Activated CD4-positive, alpha-beta T cell treated with anti-CD3 and anti-CD28 coated beads, Interleukin-2, amount 10 ng/mL, durations not matched to agents 7 days and 5 days (primary cell): ENCODE data around the gene FOXE3. TPM values are rescaled to one million over a fixed set of nuclear protein-coding genes. Genes with fewer than 3 reads are reported as not detected.

ENCODE experiments used
- CTCF ChIA-PET: fragments of 350-600 bp; sonication (Branson Sonifier 250); formaldehyde crosslinking; loops from one replicate; lab custom pipeline; 2021; ENCODE audit warnings: antibody characterized with exemption; lab: Charles Lee
- POLR2A ChIA-PET: fragments of 350-600 bp; sonication (Branson Sonifier 250); formaldehyde crosslinking; loops from one replicate; lab custom pipeline; 2021; ENCODE audit warnings: antibody characterized with exemption; lab: Charles Lee
- DNase-seq: peaks from one replicate; pipeline ENCODE4 v3.0.0-alpha.2; 2020
- H3K27ac Mint-ChIP-seq: one replicate; pipeline ENCODE4 v1.8.0; 2021; ENCODE audit warnings: mild to moderate bottlenecking, moderate library complexity, mixed read lengths
- H3K27me3 Mint-ChIP-seq: one replicate; pipeline ENCODE4 v1.8.0; 2021; ENCODE audit warnings: mixed read lengths
- H3K36me3 Mint-ChIP-seq: one replicate; pipeline ENCODE4 v1.8.0; 2021; ENCODE audit warnings: low read depth, mixed read lengths
- H3K4me1 Mint-ChIP-seq: one replicate; pipeline ENCODE4 v1.8.0; 2021; ENCODE audit warnings: mixed read lengths
- H3K4me3 Mint-ChIP-seq: one replicate; pipeline ENCODE4 v1.8.0; 2021; ENCODE audit warnings: mild to moderate bottlenecking, moderate library complexity, mixed read lengths
- H3K9me3 Mint-ChIP-seq: one replicate; pipeline ENCODE4 v1.8.0; 2021; ENCODE audit warnings: mixed read lengths
- total RNA-seq, 2 experiments: library from RNA; stranded (reverse); gene quantifications; one replicate each; pipeline ENCODE4 v1.2.3, GENCODE V29; 2021

FOXE3 gene
- total RNA-seq, 2 experiments from 2014 or later: not detected

DNA sequence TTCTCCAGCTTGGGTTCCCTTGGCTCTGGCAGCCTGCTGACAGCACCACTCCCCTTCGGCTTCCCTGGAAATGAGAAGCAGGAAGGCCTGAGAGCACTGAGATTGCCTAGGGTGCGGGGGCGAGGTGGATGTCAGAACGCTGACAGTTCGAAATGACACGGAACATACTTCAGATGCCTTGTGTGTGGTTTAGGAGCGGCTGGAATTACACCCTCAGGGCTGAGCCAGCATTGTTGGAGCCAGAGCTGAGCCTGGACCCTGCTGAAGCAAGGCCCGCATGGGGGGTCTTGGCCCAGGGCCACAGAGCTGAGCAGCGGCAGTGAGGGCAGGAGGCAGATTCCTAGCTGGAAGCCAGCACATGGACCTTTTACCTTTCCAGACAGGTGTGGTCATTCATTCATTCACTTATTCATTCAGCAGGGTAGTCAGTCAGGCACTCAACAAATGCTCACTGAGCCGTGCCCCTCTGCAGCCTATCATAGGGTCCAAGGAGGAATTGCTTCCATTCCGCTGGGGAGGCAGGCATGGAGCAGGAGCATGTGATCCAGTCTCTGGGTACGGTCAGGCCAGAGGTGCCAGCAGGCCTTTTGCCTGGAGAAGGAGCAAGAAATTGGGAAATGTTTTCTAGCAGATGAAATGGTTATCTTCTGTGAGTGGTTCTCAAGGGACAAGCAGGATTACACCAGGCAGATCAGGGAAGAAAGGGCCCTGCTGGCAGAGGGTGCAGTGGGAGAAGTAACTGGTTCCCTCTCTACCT lies 6.6 kb upstream of the FOXE3 start:
- no peak overlapping the region for H3K4me3 Mint-ChIP-seq
- H3K9me3 Mint-ChIP-seq: no peaks in the 10 kb centered on the region
- CTCF ChIA-PET: no interaction called here
- H3K4me1 Mint-ChIP-seq: no peaks in the 10 kb centered on the region
- no peaks in the 10 kb centered on the region for H3K36me3 Mint-ChIP-seq
- POLR2A ChIA-PET: no interaction called here
- peaks cover 18% of the 10 kb centered on the region for H3K27me3 Mint-ChIP-seq
- H3K27ac Mint-ChIP-seq: no peak overlapping the region
- DNase-seq: no peak

DNA sequence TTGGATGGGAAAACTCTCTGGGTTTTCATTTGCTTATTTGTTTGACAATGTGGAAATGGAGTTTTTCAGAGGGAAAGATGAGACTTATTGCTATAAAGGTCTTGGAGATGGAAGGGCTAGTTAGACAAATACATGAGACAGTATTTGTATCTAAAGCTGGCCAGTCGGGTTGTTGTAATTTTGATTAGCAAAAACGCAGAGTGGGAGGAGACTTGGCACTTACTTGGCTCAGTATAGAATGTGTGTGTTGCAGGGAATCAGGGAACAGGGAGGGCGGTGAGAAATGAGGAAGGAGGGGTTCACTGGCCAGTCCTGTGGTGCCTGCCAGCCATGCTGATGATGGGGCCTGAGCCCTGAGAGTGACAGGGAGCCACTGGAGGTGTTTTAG lies 6.0 kb upstream of the FOXE3 start:
- ChIA-PET POLR2A (no interaction called here), CTCF (no interaction called here)
- peaks cover 22% of the 10 kb centered on the region for H3K27me3 Mint-ChIP-seq
- H3K36me3 Mint-ChIP-seq: no peaks in the 10 kb centered on the region
- no peak for DNase-seq
- H3K9me3 Mint-ChIP-seq: no peaks in the 10 kb centered on the region
- no peak overlapping the region for H3K27ac Mint-ChIP-seq
- no peak overlapping the region for H3K4me3 Mint-ChIP-seq
- H3K4me1 Mint-ChIP-seq: no peaks in the 10 kb centered on the region

DNA sequence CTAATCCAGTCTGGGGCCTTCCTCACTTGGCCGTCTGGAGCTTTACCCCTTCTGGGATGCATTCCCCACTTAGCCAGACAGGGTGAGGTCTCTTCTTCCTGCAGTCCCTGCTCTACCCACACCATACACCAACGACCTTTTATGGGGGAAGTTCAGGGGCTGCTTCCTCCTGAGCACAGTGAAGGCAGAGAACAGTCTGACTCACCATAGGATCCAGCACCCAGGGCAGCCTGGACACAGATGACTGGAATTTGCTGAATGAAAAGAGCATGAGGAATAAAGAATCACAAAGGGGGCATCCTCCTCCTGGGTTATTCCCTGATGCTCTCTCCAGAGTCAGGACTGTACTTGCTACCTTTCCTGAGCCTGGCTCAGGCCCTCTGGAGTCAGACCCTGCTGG lies 4.6 kb upstream of the FOXE3 start:
- POLR2A ChIA-PET: no interaction called here
- Mint-ChIP-seq H3K4me3 (no peak overlapping the region), H3K4me1 (peaks cover 2% of the 10 kb centered on the region), H3K9me3 (no peaks in the 10 kb centered on the region), H3K27ac (no peak overlapping the region), H3K27me3 (peaks cover 26% of the 10 kb centered on the region), H3K36me3 (no peaks in the 10 kb centered on the region)
- DNase-seq: no peak
- CTCF ChIA-PET: interaction anchor here (0.6 to 1.0 kb wide), 2 partner anchors 22 to 35 kb away, joined by 3 read pairs; no protein-coding TSS in a partner anchor

DNA sequence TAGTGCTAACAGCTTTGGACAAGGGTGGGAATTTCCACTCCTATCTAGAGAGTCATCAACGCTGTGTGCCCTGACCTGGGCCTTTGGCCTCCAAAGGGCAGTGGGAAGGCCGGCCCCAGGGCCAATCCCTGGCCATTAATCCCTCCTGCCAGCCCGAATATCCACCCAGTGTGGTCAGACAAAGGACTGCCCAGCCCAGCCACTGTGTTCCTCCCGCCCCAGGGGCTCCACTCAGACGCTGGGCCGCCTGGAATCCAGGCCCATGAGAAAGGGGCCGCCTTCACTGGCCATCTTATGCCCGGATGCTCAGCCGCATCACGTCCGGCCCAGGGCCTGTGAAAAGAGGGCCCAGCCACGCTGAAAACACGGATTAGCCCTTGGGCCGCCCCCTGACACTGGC lies 3.6 kb upstream of the FOXE3 start:
- CTCF ChIA-PET: interaction anchor here (0.7 to 1.0 kb wide), 2 partner anchors 23 to 352 kb away, joined by 3 to 4 read pairs; no protein-coding TSS in a partner anchor
- POLR2A ChIA-PET: no interaction called here
- H3K4me3 Mint-ChIP-seq: no peak overlapping the region

DNA sequence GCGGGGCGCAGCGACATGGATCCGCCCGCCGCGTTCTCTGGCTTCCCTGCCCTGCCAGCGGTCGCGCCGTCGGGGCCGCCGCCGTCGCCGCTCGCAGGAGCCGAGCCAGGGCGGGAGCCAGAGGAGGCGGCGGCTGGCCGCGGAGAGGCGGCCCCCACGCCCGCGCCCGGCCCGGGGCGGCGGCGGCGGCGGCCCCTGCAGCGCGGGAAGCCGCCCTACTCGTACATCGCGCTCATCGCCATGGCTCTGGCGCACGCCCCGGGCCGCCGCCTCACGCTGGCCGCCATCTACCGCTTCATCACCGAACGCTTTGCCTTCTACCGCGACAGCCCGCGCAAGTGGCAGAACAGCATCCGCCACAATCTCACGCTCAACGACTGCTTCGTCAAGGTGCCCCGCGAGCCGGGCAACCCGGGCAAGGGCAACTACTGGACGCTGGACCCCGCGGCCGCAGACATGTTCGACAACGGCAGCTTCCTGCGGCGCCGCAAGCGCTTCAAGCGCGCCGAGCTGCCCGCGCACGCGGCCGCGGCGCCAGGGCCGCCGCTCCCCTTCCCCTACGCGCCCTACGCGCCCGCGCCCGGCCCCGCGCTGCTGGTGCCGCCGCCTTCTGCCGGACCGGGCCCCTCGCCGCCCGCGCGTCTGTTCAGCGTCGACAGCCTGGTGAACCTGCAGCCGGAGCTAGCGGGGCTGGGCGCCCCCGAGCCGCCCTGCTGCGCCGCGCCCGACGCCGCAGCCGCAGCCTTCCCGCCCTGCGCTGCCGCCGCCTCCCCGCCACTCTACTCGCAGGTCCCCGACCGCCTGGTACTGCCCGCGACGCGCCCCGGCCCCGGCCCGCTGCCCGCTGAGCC lies 459 bp downstream of the FOXE3 start:
- H3K27me3 Mint-ChIP-seq: peaks cover 65% of the 10 kb centered on the region
- no peaks in the 10 kb centered on the region for H3K9me3 Mint-ChIP-seq
- ChIA-PET CTCF (no interaction called here), POLR2A (no interaction called here)
- H3K36me3 Mint-ChIP-seq: no peaks in the 10 kb centered on the region
- H3K4me1 Mint-ChIP-seq: peaks cover 9% of the 10 kb centered on the region
- H3K27ac Mint-ChIP-seq: no peak overlapping the region
- no peak overlapping the region for H3K4me3 Mint-ChIP-seq
- DNase-seq: peak; percentile 21

More for the DNA sequence above, 3.6 kb upstream of the FOXE3 start:
- Mint-ChIP-seq H3K4me1 (peaks cover 6% of the 10 kb centered on the region), H3K27ac (no peak overlapping the region), H3K27me3 (peaks cover 31% of the 10 kb centered on the region), H3K36me3 (no peaks in the 10 kb centered on the region), H3K9me3 (no peaks in the 10 kb centered on the region)
- DNase-seq: no peak

DNA sequence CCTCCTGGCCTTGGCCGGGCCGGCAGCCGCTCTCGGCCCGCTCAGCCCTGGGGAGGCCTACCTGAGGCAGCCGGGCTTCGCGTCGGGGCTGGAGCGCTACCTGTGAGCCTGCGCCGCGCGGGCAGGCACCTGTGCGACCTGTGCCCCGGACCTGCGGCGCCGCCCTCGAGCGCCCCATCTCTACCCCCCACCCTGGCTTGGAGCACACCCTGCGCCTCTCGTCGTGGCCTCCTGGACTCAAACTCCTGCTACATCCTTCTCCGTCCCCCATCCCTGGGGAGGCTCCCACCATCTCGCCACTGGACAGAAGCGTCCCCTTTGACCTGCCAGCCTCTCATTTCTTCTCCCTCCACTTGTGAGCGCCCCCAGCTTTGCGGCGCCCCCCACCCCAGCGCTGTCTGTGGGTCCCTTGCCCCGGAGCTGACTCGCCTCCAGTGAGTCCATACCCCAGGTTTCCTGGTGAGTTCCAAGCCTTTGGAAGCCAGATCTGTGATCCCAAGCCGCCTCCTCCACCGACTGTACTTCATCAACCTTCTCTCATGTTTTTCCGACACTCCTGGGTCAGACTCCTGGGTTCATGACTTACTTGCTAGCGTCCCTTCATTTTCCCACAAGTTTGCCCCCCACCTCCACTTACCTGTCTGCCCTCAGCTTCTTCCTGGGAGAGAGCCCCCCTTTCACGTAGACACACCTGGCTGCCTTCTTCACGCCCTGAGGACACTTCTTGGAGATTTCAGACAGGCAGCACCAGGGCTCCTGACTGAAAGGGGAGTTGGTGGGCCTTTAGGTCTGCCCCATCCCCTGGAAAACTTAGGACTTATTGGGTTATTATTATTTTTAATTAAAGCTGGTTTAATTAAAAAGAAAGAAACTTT lies 1.3 kb downstream of the FOXE3 start:
- no peak for DNase-seq
- Mint-ChIP-seq H3K27ac (no peak overlapping the region), H3K4me3 (no peak overlapping the region), H3K9me3 (no peaks in the 10 kb centered on the region), H3K27me3 (peaks cover 68% of the 10 kb centered on the region), H3K4me1 (peaks cover 9% of the 10 kb centered on the region), H3K36me3 (no peaks in the 10 kb centered on the region)
- CTCF ChIA-PET: interaction anchor here (0.7 to 2.0 kb wide), 3 partner anchors 15 to 160 kb away, joined by 3 to 7 read pairs (median 3); partner anchors contain the start of gene FOXD2
- POLR2A ChIA-PET: no interaction called here

DNA sequence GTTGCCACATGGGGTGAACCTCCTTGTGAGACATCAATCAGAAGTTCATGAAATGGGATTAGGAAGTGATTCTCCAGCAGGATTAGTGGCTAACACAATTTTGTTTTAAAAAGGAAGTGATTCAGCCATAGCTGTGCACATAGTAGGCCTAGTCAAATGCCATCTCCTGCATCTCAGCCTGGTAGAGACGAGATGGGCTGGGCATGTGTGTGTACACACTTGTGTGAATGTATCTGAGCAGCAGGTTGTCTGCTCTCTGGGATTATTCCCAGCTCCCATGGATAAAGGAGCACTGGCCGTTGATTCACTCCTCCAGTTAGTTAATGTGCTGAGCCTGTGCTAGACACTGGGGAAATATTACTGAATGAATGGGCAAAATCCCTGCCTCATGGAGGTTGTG lies 2.0 kb downstream of the FOXE3 start:
- Mint-ChIP-seq H3K4me3 (no peak overlapping the region), H3K27ac (no peak overlapping the region), H3K9me3 (no peaks in the 10 kb centered on the region), H3K36me3 (no peaks in the 10 kb centered on the region), H3K27me3 (peaks cover 71% of the 10 kb centered on the region), H3K4me1 (peaks cover 9% of the 10 kb centered on the region)
- DNase-seq: no peak
- ChIA-PET POLR2A (no interaction called here), CTCF (interaction anchor here (0.7 to 2.0 kb wide), 4 partner anchors 14 to 161 kb away, joined by 3 to 7 read pairs (median 5); partner anchors contain the start of gene FOXD2)

DNA sequence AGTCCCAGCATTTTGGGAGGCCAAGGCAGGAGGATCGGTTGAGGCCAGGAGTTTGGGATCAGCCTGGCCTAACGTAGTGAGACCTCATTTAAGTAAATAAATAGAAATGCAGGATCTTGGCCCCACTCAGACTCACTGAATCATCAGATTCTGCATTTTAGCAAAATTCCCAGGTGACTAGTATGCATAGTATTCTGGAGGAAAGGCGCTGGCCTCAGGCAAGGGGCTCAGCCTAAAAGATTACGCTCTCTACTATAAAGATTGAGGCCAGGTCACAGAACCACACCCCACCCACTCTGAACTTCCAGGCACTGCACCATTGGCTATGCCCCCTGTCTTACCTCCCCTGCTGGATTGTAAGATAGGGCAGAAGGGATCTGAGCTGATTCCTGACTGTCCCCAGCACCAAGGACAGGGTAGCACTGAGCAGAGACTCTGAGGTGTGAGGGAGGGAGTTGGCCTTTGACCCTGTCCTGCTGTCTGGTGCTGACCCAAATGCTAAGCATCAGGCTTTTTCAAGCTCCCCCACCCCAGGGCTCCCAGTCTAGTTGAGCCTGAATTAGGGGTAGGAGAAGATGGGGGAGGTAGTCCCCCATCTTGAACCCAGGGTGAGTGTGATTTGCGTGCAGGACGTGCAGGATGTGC lies 2.7 kb downstream of the FOXE3 start:
- POLR2A ChIA-PET: no interaction called here
- Mint-ChIP-seq H3K36me3 (no peaks in the 10 kb centered on the region), H3K4me1 (peaks cover 9% of the 10 kb centered on the region), H3K27me3 (peaks cover 71% of the 10 kb centered on the region), H3K9me3 (no peaks in the 10 kb centered on the region), H3K27ac (no peak overlapping the region), H3K4me3 (no peak overlapping the region)
- CTCF ChIA-PET: interaction anchor here (1.5 to 2.4 kb wide), 3 partner anchors 17 to 19 kb away, joined by 7 to 10 read pairs (median 7); partner anchors contain the start of gene FOXD2
- DNase-seq: no peak

DNA sequence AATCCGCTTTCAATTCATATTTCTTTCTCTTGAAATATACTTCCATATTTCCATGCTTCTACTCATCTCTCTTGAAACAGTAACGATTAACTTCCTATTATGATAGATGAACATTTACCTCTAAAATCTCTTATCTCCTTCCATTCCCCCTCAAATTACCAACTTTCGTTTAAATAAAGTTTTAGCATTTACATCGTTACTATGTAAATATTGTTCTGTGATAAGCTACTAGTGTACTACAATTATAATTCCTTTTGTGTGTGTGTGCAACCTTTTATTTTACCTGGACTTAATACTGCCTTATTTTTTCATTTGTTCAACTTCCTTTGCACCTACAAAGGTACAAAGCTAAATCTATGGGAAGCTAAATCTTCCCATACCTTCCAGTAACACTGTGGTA lies 4.5 kb downstream of the FOXE3 start:
- Mint-ChIP-seq H3K4me3 (no peak overlapping the region), H3K9me3 (no peaks in the 10 kb centered on the region), H3K4me1 (peaks cover 7% of the 10 kb centered on the region), H3K36me3 (no peaks in the 10 kb centered on the region), H3K27ac (no peak overlapping the region), H3K27me3 (peaks cover 53% of the 10 kb centered on the region)
- no peak for DNase-seq
- CTCF ChIA-PET: interaction anchor here (1.4 to 2.4 kb wide), 2 partner anchors 12 to 17 kb away, joined by 4 to 10 read pairs; partner anchors contain the start of gene FOXD2
- POLR2A ChIA-PET: no interaction called here

DNA sequence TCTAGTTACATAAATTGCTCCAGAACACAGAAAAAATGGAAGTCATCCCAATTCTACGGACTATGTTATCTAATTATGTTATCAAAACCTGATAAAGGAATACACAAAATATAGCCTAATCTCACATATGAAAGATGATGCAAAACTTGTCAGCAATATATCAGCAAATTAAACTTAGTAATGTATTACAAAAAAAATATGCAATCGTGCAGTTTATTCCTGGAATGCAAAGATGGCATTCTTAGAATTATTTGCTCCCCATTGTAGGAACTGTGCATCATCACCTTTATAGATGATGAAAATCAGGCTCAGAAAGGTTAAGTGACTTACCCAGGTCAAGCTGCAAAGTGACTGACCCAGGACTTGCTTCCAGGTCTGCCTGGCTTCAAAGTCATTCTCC lies 7.8 kb downstream of the FOXE3 start:
- H3K4me1 Mint-ChIP-seq: no peaks in the 10 kb centered on the region
- DNase-seq: no peak
- H3K9me3 Mint-ChIP-seq: no peaks in the 10 kb centered on the region
- H3K4me3 Mint-ChIP-seq: no peak overlapping the region
- no peaks in the 10 kb centered on the region for H3K36me3 Mint-ChIP-seq
- H3K27me3 Mint-ChIP-seq: peaks cover 28% of the 10 kb centered on the region
- H3K27ac Mint-ChIP-seq: no peak overlapping the region
- ChIA-PET CTCF (interaction anchor here (0.5 to 2.1 kb wide), 3 partner anchors 14 to 305 kb away, joined by 3 to 7 read pairs (median 3); partner anchors contain the start of gene FOXD2), POLR2A (no interaction called here)

DNA sequence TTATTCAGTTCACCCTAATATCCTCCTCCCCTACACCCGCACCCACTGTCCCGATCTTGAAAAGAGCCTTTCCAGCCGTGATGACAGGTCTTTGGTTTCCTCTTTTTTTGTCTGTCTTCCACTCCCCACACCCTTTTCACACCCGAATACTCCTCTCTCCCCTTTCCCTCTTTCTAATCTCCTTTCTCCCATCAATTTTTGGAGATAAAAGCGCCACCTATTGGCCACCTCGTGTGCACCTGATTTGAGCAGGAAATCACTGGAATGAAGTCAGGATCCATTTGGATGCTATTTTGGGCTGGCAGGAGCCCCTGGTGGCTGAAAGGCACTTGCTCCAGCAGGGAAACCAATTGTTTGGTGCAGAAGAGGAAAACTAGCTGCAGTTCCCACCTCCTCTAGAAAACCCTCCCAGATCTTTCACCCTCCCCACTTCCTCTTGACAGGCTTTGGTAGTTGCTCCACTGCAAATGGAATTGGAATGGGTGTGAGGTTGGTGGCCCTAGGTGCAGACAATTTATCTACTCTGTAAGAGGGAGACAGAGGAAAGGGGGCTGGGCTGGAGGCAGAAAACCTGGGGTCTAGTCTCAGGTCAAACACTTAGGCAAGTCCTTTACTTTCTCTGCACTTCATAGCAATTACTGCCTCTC lies 8.4 kb downstream of the FOXE3 start:
- no peaks in the 10 kb centered on the region for H3K36me3 Mint-ChIP-seq
- ChIA-PET POLR2A (no interaction called here), CTCF (interaction anchor here (0.6 to 2.1 kb wide), 2 partner anchors 13 to 477 kb away, joined by 3 to 7 read pairs; partner anchors contain the start of gene FOXD2)
- H3K4me1 Mint-ChIP-seq: no peaks in the 10 kb centered on the region
- H3K9me3 Mint-ChIP-seq: no peaks in the 10 kb centered on the region
- no peak for DNase-seq
- no peak overlapping the region for H3K27ac Mint-ChIP-seq
- H3K4me3 Mint-ChIP-seq: no peak overlapping the region
- peaks cover 22% of the 10 kb centered on the region for H3K27me3 Mint-ChIP-seq
